Body of pancreas (tissue), 4 donors: ENCODE data around the gene HCFC1. TPM values are rescaled to one million over a fixed set of nuclear protein-coding genes. Genes with fewer than 3 reads are reported as not detected.
A peak's percentile ranks its signal among the peaks of the same experiment; 100 is the strongest.

Source experiments
- ATAC-seq: fragments of 150-250 bp; one replicate; pipeline ENCODE4 v1.9.1; 2016
- DNase-seq, 4 donors: peaks; one replicate each; pipeline ENCODE4 v3.0.0-alpha.2; 2019
- H3K27ac ChIP-seq, 4 donors: fragments of 200-600 bp; sonication (generic); 1 replicate in 3 of 4; 2 replicates in 1 of 4; pipeline versions ENCODE4 v1.5.1 to v1.6.1; 2016 to 2019; ENCODE audit warnings: mild to moderate bottlenecking in 1 of 4, mixed read lengths in 1 of 4, moderate library complexity in 1 of 4
- H3K27me3 ChIP-seq, 2 donors: fragments of 200-600 bp; sonication (generic); one replicate each; pipeline ENCODE4 v1.6.0; 2016; ENCODE audit warnings: mild to moderate bottlenecking in 1 of 2
- H3K36me3 ChIP-seq, 2 donors: fragments of 200-600 bp; sonication (generic); replicated peaks in 1 of 2; 2 replicates each; pipeline ENCODE4 v1.5.1; 2016; ENCODE audit warnings: low read depth in 2 of 2; ENCODE audit not compliant: insufficient read depth in 1 of 2
- H3K4me1 ChIP-seq: fragments of 200-600 bp; sonication (generic); one replicate; pipeline ENCODE4 v1.6.0; 2016
- H3K4me3 ChIP-seq, 2 donors: fragments of 200-600 bp; sonication (generic); 1 replicate in 1 of 2; 2 replicates in 1 of 2; pipeline ENCODE4 v1.5.1; 2016 to 2019
- H3K9me3 ChIP-seq, 3 donors: fragments of 200-600 bp; sonication (generic); 1 replicate in 2 of 3; 2 replicates in 1 of 3; pipeline ENCODE4 v1.5.1; 2016
- CTCF ChIP-seq, 7 experiments: fragments of 450-650 bp in 4 of 7; fragments of 200-600 bp in 3 of 7; sonication (generic) in 3 of 7; IDR thresholded peaks; one replicate each; pipeline ENCODE4 v1.5.1; 2016 to 2019; ENCODE audit warnings: antibody characterized with exemption in 7 of 7
- POLR2A ChIP-seq, 3 donors: fragments of 450-650 bp; IDR thresholded peaks; one replicate each; pipeline ENCODE4 v1.6.1; 2016; ENCODE audit warnings: antibody characterized with exemption in 3 of 3, mild to moderate bottlenecking in 2 of 3
- WGBS, 2 donors: methylation state at CpG; one replicate each; pipeline ENCODE4 v1.1.5; 2017; 5-methylcytosine and 5-hydroxymethylcytosine counted together
- intact Hi-C: fragments of 100-400 bp; cut with DNase I; formaldehyde crosslinking; loops from one replicate; pipeline ENCODE4 v1.15.1; 2023
- total RNA-seq, 2 donors: library from RNA; depleted of rRNA; stranded (reverse); fragments of >200 nt; gene quantifications; one replicate each; pipeline ENCODE4 v1.1.0, GENCODE V29; 2016

HCFC1 gene
- 10 to 100 TPM; 16.6 to 62.6 TPM for total RNA-seq

GRCh38 chrX:153971450-153972367 lies at the start of gene HCFC1:
HCFC1 (minus strand) TSS chrX:153971818; CDS start chrX:153970840, 978 bp downstream.
- DNase-seq (peak; percentile 89 to 94 (median 92)), ATAC-seq (peak; percentile 69)
- H3K4me1 ChIP-seq, result peaks cover 45% of the 10 kb centered on the region
- TF ChIP-seq CTCF (IDR thresholded peaks at IDR 0.05), result peak in 1 of 7 experiments; percentile 2
- TF ChIP-seq POLR2A (IDR thresholded peaks at IDR 0.05), result peak; percentile 33 to 79 (median 73)
- intact Hi-C loops, result no loop called here
- H3K27ac ChIP-seq, result peak within 1 kb of the TSS; percentile 94 to 99 (median 96)
- H3K9me3 ChIP-seq, result no peaks in the 10 kb centered on the region
- 0% methylated on average over 22 of the region's 96 CpGs; no CpG with 5 or more reads in 1 of the 2 donors for WGBS, 2 donors
- no peaks in the 10 kb centered on the region for H3K36me3 ChIP-seq
- peak within 1 kb of the TSS; percentile 80 to 95 for H3K4me3 ChIP-seq
- H3K27me3 ChIP-seq, result no peaks in the 10 kb centered on the region

DNA sequence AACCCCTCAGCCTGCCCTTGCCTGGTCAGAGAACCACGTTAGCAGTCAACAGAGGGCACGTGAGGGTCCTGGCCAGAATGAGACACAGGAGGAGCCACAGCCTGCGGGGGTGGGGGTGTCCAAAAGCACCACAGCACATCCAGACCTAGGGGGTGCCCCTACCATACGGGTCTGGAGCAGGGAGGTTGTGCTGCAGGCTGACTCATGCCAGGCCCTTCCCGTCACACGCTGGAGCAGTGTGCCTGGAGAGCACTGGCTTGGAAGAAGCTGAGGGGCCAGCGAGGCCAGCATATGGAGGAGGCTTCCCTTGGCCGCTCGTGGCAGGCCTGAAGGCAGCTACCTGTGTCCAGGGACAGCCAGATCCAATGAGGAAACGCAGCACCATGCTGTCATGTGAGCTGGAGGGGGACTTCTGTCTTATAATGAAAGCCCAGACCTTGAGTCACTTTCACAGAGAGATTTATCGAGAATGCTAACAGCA lies 49.6 kb upstream of the HCFC1 start:
- TF ChIP-seq CTCF (IDR thresholded peaks at IDR 0.05) (no peak), POLR2A (IDR thresholded peaks at IDR 0.05) (no peak)
- H3K9me3 ChIP-seq, result no peaks in the 10 kb centered on the region
- DNase-seq (no peak), ATAC-seq (no peak)
- no peaks in the 10 kb centered on the region for H3K27me3 ChIP-seq
- no peaks in the 10 kb centered on the region for H3K36me3 ChIP-seq
- H3K4me1 ChIP-seq, result peaks cover 21% of the 10 kb centered on the region
- peak overlapping the region in 3 of 4 donors; percentile 78 to 91 (median 89) for H3K27ac ChIP-seq
- H3K4me3 ChIP-seq, result no peak overlapping the region
- intact Hi-C loops, result no loop called here
- WGBS, 2 donors, result 85 to 100% methylated on average over 1 to 2 of the region's 11 CpGs

- H3K27me3 ChIP-seq, result no peaks in the 10 kb centered on the region
- no peaks in the 10 kb centered on the region for H3K36me3 ChIP-seq
- 11 to 42% methylated on average over 3 to 7 of the region's 9 CpGs for WGBS, 2 donors
- H3K9me3 ChIP-seq, result no peaks in the 10 kb centered on the region
- intact Hi-C loops, result no loop called here
- H3K4me1 ChIP-seq, result peaks cover 21% of the 10 kb centered on the region
- peak overlapping the region; percentile 65 to 91 (median 84) for H3K27ac ChIP-seq
- no peak overlapping the region for H3K4me3 ChIP-seq
- ATAC-seq, result no peak
- no peak for TF ChIP-seq POLR2A (IDR thresholded peaks at IDR 0.05)
- no peak for TF ChIP-seq CTCF (IDR thresholded peaks at IDR 0.05)
- no peak for DNase-seq
These were observed 49.0 kb upstream of the HCFC1 start for GRCh38 chrX:154020536-154021115.

- no peaks in the 10 kb centered on the region for H3K9me3 ChIP-seq
- ATAC-seq (peak; percentile 90), DNase-seq (peak; percentile 53 to 64 (median 58))
- 0% methylated on average over 12 of the region's 99 CpGs; no CpG with 5 or more reads in 1 of the 2 donors for WGBS, 2 donors
- peaks cover 21% of the 10 kb centered on the region for H3K4me1 ChIP-seq
- no peaks in the 10 kb centered on the region for H3K36me3 ChIP-seq
- intact Hi-C loops, result no loop called here
- TF ChIP-seq CTCF (IDR thresholded peaks at IDR 0.05), result no peak
- peak in 2 of 3 donors; percentile 35 to 40 for TF ChIP-seq POLR2A (IDR thresholded peaks at IDR 0.05)
- peak within 1 kb of the TSS in 1 of 2 donors; percentile 9 for H3K4me3 ChIP-seq
- peak within 1 kb of the TSS; percentile 65 to 91 (median 84) for H3K27ac ChIP-seq
- H3K27me3 ChIP-seq, result no peaks in the 10 kb centered on the region
These were observed 48.3 kb upstream of the HCFC1 start, which contains the start of gene IRAK1 for GRCh38 chrX:154019633-154020528. IRAK1 (minus strand) TSS chrX:154019902; CDS start chrX:154019812, 90 bp downstream.
